ENCODE measurements around the gene RYR2. TPM values are rescaled to one million over a fixed set of nuclear protein-coding genes. Genes with fewer than 3 reads are reported as not detected.

RYR2 gene
- total and polyA plus RNA-seq, 11 donors = 77.7 to 1,319 (median 805) TPM

DNA sequence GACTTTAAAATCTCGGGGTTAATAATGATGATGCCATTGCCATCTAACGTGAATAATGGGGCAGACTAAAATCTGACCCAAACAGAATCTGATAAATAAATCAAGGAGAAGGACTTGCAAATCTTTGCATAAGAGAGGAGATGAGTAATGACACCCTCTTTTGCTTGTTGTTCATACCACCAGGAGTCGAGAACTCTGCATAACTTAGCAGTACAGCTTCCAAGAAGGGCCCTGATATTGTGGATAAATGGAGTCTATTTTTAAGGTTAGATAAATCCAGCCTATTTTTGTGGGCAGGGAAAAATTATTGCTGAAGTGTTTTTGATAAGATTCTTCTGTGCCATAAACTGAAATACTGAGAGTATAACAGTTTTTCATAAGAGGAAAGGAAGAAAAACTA is 17.3 kb downstream of the RYR2 start:
- DNase-seq (no peak), ATAC-seq (peak in 2 of 4 donors; percentile 24 to 37)
- WGBS, 4 donors = 25 to 36% (median 34%) methylated on average over 3 of the region's 3 CpGs
- intact Hi-C loops (cut with DNase I) = no loop called here
- H3K4me1 ChIP-seq = peaks cover 0 to 55% (median 13%) of the 10 kb centered on the region in 12 donors
- no peaks in the 10 kb centered on the region for H3K9me3 ChIP-seq
- H3K27me3 ChIP-seq = no peaks in the 10 kb centered on the region
- TF ChIP-seq, protein P1, sequence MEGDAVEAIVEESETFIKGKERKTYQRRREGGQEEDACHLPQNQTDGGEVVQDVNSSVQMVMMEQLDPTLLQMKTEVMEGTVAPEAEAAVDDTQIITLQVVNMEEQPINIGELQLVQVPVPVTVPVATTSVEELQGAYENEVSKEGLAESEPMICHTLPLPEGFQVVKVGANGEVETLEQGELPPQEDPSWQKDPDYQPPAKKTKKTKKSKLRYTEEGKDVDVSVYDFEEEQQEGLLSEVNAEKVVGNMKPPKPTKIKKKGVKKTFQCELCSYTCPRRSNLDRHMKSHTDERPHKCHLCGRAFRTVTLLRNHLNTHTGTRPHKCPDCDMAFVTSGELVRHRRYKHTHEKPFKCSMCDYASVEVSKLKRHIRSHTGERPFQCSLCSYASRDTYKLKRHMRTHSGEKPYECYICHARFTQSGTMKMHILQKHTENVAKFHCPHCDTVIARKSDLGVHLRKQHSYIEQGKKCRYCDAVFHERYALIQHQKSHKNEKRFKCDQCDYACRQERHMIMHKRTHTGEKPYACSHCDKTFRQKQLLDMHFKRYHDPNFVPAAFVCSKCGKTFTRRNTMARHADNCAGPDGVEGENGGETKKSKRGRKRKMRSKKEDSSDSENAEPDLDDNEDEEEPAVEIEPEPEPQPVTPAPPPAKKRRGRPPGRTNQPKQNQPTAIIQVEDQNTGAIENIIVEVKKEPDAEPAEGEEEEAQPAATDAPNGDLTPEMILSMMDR (IDR thresholded peaks at IDR 0.05) = no peak
- no peak for TF ChIP-seq POLR2A (IDR thresholded peaks at IDR 0.05)
- H3K27ac ChIP-seq = peak overlapping the region in 8 of 12 donors; percentile 4 to 73 (median 58)
- peaks cover 0 to 15% (median 0%) of the 10 kb centered on the region in 9 donors for H3K36me3 ChIP-seq
- peak overlapping the region in 6 of 12 donors; percentile 2 to 25 (median 6) for H3K4me3 ChIP-seq

DNA sequence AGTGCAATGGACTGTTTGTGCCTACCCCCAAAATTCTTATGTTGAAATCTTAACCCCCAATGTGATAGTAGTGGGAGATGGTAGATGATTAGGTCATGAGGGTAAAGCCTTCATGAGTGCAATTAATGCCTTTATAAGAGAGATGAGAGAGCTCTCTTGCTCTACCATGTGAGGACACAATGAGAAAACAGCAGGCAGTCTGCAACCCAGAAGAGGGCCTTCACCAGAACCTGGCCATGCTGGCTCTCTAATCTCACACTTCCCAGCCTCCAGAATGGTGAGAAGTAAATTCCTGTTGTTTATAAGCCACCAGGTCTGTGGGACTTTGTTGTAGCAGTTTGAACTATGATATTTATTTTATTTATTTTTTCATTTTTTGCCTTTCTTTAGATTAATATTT is 21.0 kb downstream of the RYR2 start:
- intact Hi-C loops (cut with DNase I) = no loop called here
- H3K4me1 ChIP-seq = peaks cover 0 to 39% (median 8%) of the 10 kb centered on the region in 12 donors
- no peak overlapping the region for H3K4me3 ChIP-seq
- no peaks in the 10 kb centered on the region for H3K27me3 ChIP-seq
- H3K9me3 ChIP-seq = no peaks in the 10 kb centered on the region
- H3K27ac ChIP-seq = peak overlapping the region in 1 of 12 donors; percentile 10
- H3K36me3 ChIP-seq = peaks cover 0 to 3% (median 0%) of the 10 kb centered on the region in 9 donors
- ATAC-seq (peak in 2 of 4 donors; percentile 5 to 16), DNase-seq (no peak)
- TF ChIP-seq, protein P1 (IDR thresholded peaks at IDR 0.05) = no peak
- TF ChIP-seq POLR2A (IDR thresholded peaks at IDR 0.05) = no peak

DNA sequence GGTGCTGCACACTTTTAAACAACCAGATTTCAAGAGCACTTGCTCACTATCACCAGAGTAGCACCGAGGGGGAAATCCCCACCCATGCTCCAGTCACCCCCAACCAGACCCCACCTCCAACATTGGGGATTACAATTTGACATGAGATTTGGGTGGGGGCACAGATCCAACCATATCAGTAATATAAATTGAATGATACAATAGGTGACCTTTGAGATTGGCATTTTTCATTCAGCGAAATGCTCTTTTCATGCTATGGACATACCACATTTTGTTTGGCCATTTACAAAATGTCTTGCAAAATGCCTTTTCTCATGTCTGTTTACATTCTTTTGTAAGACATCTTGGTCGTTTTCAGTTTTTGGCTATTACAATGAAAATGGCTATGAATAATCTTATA is 23.9 kb downstream of the RYR2 start:
- no peak for DNase-seq
- Histone ChIP-seq H3K4me3 (peak overlapping the region in 2 of 12 donors; percentile 19 to 24), H3K27ac (peak overlapping the region in 3 of 12 donors; percentile 4 to 40 (median 25)), H3K27me3 (no peaks in the 10 kb centered on the region), H3K9me3 (no peaks in the 10 kb centered on the region), H3K36me3 (no peaks in the 10 kb centered on the region), H3K4me1 (peaks cover 0 to 48% (median 9%) of the 10 kb centered on the region in 12 donors)
- TF ChIP-seq, protein P1 (IDR thresholded peaks at IDR 0.05) = no peak
- TF ChIP-seq POLR2A (IDR thresholded peaks at IDR 0.05) = no peak
- intact Hi-C loops (cut with DNase I) = no loop called here
- ATAC-seq = peak in 2 of 4 donors; percentile 14 to 18
- 39 to 55% (median 50%) methylated on average over 3 of the region's 3 CpGs for WGBS, 4 donors

DNA sequence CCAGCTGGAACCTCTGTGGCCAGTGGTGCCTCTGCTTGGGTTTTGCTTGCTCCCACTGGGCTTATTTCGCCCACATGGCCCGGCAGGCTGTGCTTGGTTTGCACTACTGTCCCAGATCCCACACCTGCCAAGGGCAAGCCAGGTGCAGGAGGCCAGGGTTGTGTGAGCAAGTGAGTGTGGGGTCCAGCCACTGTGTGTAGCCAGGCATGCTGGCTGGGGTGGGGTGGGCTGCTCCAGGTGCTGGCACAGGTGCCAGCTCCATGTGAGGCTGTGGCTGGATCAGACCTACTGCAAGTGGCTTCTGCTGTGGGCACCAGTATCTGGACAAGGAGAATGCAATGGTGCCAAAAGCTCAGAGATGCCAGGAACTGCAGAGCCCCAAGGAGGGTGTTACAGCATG is 28.5 kb downstream of the RYR2 start:
- Histone ChIP-seq H3K9me3 (no peaks in the 10 kb centered on the region), H3K36me3 (peaks cover 0 to 3% (median 0%) of the 10 kb centered on the region in 9 donors), H3K27ac (peak overlapping the region in 6 of 12 donors; percentile 16 to 60 (median 30)), H3K4me3 (peak overlapping the region in 2 of 12 donors; percentile 15 to 29), H3K4me1 (peaks cover 0 to 67% (median 10%) of the 10 kb centered on the region in 12 donors), H3K27me3 (no peaks in the 10 kb centered on the region)
- DNase-seq = no peak
- intact Hi-C loops (cut with DNase I) = no loop called here
- peak in 3 of 4 donors; percentile 5 to 38 (median 8) for ATAC-seq
- 48 to 64% (median 56%) methylated on average over 2 of the region's 2 CpGs for WGBS, 4 donors
- TF ChIP-seq, protein P1 (IDR thresholded peaks at IDR 0.05) = no peak
- TF ChIP-seq POLR2A (IDR thresholded peaks at IDR 0.05) = no peak

All from heart left ventricle (tissue), 16 donors.